ENCODE data around the gene IGSF21.

Gene IGSF21

GRCh38 chr1:18229625-18230024 is 122.0 kb downstream of the IGSF21 start:
- no peak for DNase-seq (ENCODE audit: low read depth)

DNA sequence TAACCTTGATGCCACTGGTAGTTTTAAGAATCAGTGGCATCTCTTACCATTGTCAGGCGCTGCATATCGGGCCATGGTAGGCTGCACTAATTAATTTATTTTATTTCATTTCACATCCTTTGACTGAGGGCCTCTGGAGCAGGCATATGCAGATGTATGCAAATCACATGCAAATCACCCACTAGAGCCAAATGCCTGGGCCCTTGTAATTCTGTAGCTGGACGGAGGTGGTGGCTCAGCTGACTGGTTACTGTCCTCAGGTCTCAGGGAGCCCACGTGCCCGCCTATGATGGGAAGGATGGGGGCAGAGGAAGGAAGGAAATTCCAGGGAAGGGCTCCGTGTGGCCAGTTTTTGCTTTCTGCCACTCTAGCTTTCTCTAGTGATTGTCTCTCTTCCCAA is 122.7 kb downstream of the IGSF21 start:
- DNase-seq (ENCODE audit: low read depth), result no peak

GRCh38 chr1:18230840-18231239 is 123.2 kb downstream of the IGSF21 start:
- no peak for DNase-seq (ENCODE audit: low read depth)

DNA sequence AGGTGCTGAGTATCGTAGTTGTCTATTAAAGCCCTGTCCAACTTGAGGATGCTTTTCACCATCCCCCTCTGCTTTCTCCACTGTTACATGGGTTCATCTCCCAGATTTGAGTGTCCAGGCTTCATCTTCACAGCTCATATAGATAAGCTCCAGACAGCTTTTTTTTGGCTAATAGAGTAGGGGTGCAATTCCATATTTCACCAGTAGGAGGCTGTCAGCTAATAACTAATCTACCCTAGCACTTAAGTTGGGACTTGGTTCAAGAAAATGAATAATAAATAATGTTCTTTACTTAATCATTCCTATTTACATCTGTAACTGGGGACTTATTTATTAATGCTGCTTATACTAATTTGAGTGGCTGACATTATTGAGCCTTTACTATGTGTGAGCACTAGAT is 124.5 kb downstream of the IGSF21 start:
- no peak for DNase-seq (ENCODE audit: low read depth)

DNA sequence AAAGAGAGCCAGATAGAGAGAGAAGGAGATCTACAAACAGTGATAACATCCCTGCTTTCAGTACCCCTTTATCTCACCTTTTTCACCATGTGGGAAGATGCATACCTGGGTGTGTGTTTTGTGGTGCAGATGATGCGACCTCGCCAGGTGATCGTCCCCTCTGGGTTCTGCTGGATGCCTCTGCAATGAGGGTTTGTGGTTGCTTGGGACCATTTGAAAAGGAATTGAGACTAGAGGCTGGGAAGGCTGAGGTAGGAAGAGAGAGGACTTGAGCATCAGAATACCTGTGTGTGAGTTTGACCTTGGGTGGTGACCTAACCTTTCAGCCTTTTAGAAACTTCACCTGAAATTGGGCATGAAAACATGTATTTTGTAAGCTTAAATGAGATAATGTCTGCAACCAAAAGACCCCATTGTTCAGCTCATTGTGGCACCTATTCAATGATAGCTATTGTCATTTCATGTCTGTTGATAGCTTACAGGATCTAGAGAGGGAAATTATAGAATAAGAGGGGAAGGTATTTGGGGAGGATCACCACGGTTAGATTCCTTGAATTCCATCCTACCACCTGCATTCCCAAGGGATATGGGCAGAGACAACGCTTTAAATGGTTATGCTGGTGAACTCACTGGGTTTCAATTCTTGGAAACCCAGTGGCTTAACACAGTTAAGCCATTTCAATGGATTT is 125.7 kb downstream of the IGSF21 start:
- DNase-seq (ENCODE audit: low read depth), result no peak

- DNase-seq (ENCODE audit: low read depth), result no peak
Measured at GRCh38 chr1:18234790-18235242, 127.2 kb downstream of the IGSF21 start.

GRCh38 chr1:18237371-18237770 is 129.8 kb downstream of the IGSF21 start:
- DNase-seq (ENCODE audit: low read depth), result no peak

DNA sequence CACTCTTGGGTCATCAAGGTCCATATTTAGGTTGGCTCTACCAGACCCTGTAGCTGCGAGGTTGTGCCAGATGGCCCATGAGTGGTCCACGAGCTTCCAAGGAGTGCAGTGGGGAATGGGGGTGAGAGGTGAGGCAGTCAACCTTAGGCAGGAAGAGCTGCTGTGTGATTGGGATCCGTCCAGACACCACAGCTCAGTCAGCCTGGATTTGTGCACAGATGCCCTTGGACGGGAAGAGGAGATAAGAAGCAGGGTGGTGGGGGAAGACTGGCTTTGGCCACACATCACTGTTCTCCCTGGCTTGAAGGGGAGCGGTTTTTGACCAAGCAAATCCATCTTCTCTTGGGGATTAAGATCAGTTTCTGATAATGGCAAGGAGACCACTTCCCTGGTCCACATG is 130.6 kb downstream of the IGSF21 start:
- no peak for DNase-seq (ENCODE audit: low read depth)

DNA sequence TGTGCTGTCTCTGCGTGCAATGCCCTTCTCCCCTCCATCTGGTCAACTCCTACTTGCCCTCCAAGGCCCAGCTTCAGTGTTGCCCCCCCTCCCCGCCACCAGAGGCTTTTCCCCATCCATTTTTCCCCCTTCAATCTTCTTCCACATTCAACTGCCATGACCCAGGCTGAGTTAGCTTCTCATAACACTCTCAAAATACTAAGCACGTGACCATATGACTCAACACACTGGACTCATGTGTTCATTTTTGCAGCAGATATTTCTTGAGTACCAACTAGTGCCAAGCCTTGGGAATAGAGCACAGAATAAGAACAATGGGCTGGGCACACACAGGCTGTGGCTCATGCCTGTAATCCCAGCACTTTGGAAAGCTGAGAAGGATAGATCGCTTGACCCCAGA is 132.1 kb downstream of the IGSF21 start:
- DNase-seq (ENCODE audit: low read depth), result no peak

DNA sequence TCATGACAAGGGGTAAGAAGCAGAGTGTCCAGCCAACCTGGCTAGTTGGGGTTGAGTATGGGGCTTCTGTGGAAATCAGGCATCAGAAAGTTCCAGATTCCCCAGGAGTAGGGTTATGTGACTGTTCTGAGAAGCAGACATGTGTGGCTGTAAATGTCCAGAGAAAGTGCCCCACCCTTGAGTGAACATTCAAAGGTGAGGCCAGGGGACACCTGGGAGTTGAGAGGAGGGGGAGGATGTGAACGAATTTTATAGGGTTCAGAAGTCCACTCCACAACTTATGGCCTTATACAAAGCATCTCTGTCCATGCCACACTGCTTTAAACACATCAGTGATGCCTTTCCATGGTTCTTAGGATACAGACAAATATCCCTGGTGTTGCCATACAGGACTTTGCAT is 133.3 kb downstream of the IGSF21 start:
- DNase-seq (ENCODE audit: low read depth), result no peak

GRCh38 chr1:18241891-18242290 is 134.3 kb downstream of the IGSF21 start:
- no peak for DNase-seq (ENCODE audit: low read depth)

DNA sequence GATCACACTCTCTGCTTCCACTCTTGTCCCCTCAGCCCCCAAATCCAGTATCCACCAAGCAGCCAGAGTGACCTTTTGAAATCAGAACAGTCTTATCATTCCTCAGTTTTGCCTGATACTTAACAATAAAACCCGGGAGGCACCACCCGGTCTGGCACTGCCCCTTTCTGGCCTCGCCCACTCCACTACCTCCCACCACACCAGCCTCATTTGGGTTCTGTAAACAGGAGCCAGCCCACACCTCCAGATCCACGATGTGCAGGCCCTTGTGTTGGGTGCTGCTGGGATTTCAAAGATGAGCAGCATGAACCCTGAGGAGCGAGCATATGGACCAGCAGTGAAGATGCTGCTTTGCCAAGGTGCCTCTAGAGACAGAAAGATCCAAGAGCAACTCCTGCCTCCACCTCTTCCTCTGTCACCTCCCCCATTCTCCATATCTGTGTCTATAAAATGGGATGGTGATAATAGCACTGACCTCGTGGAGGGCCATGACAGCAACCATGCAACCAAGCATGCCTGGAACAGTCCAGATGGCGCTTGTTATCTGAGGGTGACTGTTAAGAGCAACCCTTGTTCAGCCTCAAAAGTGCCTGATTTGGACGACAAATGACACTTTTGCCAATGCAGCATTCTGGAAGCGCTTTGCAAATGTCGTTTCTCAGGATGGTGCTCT is 136.0 kb downstream of the IGSF21 start:
- no peak for DNase-seq (ENCODE audit: low read depth)

DNA sequence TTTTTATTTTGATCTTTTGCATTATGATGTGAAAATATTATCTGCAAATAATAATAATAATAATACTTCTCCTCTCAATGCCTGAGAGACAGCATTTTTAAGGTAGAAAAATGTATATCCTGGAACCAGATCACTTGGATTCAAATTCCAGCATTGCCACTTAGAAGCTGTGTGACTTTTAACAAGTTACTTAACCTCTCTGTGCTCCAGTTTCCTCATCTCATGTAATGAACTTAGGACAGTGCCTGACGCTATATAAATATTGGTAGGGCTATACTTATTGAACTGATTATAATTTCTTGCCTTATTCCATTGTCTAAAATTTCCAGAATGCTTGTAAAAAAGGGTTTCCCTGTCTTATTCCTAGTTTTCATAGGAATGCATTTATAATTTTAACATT is 137.2 kb downstream of the IGSF21 start:
- DNase-seq (ENCODE audit: low read depth), result no peak

DNA sequence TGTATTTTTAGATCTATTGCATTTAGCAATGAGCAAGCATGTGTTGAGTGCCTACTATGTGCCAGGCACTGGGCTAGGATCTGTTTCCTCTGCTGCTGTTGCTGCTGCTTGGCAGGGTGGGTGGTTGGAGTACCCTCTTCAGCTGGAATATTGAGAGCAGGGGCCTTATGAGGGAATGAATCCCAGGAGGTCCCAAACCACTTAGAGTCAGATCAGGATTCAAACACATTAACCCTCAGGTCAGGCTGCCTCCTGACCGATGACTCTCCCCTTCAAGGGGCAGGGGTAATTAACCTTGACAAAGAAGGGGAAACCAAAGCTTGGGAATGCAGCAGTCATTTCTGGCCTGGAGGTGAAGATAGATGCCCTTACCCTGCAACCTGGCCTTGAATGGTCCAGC is 138.0 kb downstream of the IGSF21 start:
- DNase-seq (ENCODE audit: low read depth), result no peak

- DNase-seq (ENCODE audit: low read depth), result no peak
Measured at GRCh38 chr1:18246543-18246942, 138.9 kb downstream of the IGSF21 start.

DNA sequence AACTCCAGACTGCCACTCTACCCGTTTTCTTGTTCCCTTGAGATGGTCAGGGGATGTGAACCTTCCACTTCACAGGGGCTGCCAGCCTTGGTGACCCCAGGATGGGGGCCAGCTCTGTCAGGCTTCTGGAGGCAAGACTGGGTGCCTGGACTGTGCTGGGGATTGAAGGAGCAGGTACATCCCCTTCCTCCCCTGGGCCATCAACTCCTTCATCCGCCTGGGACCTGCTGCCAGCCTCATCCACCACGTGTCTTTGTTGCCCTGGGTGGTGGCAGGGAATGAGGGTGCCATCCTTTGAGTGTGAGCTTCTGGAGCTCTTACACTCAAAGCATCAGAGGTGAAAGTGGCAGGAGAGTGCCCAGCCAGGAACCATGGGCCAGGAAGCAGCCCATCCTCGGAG is 139.6 kb downstream of the IGSF21 start:
- DNase-seq (ENCODE audit: low read depth), result no peak

- no peak for DNase-seq (ENCODE audit: low read depth)
Measured at GRCh38 chr1:18249631-18250030, 142.0 kb downstream of the IGSF21 start.

GRCh38 chr1:18253093-18253492 is 145.5 kb downstream of the IGSF21 start:
- no peak for DNase-seq (ENCODE audit: low read depth)

- no peak for DNase-seq (ENCODE audit: low read depth)
Measured at GRCh38 chr1:18256282-18257235, 149.0 kb downstream of the IGSF21 start.

- no peak for DNase-seq (ENCODE audit: low read depth)
Measured at GRCh38 chr1:18257778-18258177, 150.2 kb downstream of the IGSF21 start.

- DNase-seq (ENCODE audit: low read depth), result no peak
Measured at GRCh38 chr1:18261891-18262290, 154.3 kb downstream of the IGSF21 start.

- DNase-seq (ENCODE audit: low read depth), result no peak
Measured at GRCh38 chr1:18262726-18263125, 155.1 kb downstream of the IGSF21 start.

All from stimulated activated CD8-positive, alpha-beta memory T cell treated with anti-CD3 and anti-CD28 coated beads, Interleukin-4, amount 100 ng/mL, for 24 hours (primary cell).